ENCODE data around the gene DAZL.

DNA sequence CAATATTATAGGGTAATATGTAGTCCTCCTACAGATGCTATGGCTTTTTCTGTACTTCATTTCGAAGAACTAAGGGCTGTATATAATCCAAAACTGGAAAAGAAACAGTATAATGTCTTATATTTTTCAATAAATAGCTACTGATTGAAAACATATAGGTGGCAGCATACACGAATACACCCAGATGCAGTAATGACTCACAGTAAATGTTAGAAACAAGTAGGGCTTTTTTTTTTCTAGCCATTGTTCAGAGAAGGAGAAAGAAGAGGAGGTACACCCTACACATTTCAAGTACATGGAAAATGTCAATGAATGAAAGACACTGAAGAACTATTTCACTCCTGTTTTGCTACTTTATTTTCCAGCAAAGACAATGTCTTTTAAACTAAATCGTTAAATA lies 9.4 kb downstream of the DAZL start:
- TF ChIP-seq EZH2 (IDR thresholded peaks at IDR 0.05) (no peak), POLR2AphosphoS5 (IDR thresholded peaks at IDR 0.05; ENCODE audit: borderline replicate concordance, low read depth, low read length) (no peak), FOXP2 (optimal IDR thresholded peaks at IDR 0.05; ENCODE audit: control extremely low read depth, extremely low read length, insufficient read depth) (no peak)

All from SK-N-MC (cell line).